Lower lobe of right lung (tissue), 2 donors: ENCODE measurements around the gene TBC1D3G. TPM values are rescaled to one million over a fixed set of nuclear protein-coding genes. Genes with fewer than 3 reads are reported as not detected.
"Not testable (repeated sequence)": the region's sequence is repeated elsewhere in the genome, so short reads cannot be mapped to it uniquely, and the experiment has no call there.

Experiments
- ATAC-seq, 2 donors: fragments of 200-7000 bp; cut with Tn5 transposase; one replicate each; pipeline ENCODE4 v1.9.1; 2020 to 2022; ENCODE audit warnings: mild to moderate bottlenecking in 2 of 2, moderate library complexity in 2 of 2
- DNase-seq: peaks from one replicate; pipeline ENCODE4 v3.0.0-alpha.2; 2020
- H3K27ac ChIP-seq: fragments of 200-600 bp; one replicate; pipeline ENCODE4 v1.8.0; 2022
- H3K27me3 ChIP-seq: fragments of 200-600 bp; one replicate; pipeline ENCODE4 v1.8.0; 2022; ENCODE audit warnings: low read depth
- H3K36me3 ChIP-seq: fragments of 200-600 bp; one replicate; pipeline ENCODE4 v1.8.0; 2022; ENCODE audit warnings: mild to moderate bottlenecking
- H3K4me1 ChIP-seq: fragments of 200-600 bp; one replicate; pipeline ENCODE4 v1.8.0; 2022
- H3K4me3 ChIP-seq: fragments of 200-600 bp; one replicate; pipeline ENCODE4 v1.8.0; 2022; ENCODE audit warnings: mild to moderate bottlenecking
- H3K9me3 ChIP-seq: fragments of 200-600 bp; one replicate; pipeline ENCODE4 v1.8.0; 2022
- intact Hi-C: fragments of 100-400 bp; cut with DNase I; formaldehyde crosslinking; loops from one replicate; pipeline ENCODE4 v1.11.0; 2022
- long read RNA-seq: library from polyadenylated mRNA; unstranded; transcript quantifications from one replicate; pipeline ENCODE4 v2.0.0, GENCODE V29; 2021
- total RNA-seq: library from RNA; stranded (reverse); fragmentation: NEBNext Ultra II Directional; extraction: Animal tissue kit (Norgen Biotek cat#: 25700); gene quantifications from one replicate; pipeline ENCODE4 v1.2.1, GENCODE V29; 2021
- donor health status: DM: no; HTN: yes; CAD: no; lungs with severe emphysema.

Gene TBC1D3G
- total RNA-seq: not detected
- long read RNA-seq, partial matches to known transcripts: 0 of 2 reads
- long read RNA-seq, other reads (novel, unspliced or antisense): 2 of 2 reads

DNA sequence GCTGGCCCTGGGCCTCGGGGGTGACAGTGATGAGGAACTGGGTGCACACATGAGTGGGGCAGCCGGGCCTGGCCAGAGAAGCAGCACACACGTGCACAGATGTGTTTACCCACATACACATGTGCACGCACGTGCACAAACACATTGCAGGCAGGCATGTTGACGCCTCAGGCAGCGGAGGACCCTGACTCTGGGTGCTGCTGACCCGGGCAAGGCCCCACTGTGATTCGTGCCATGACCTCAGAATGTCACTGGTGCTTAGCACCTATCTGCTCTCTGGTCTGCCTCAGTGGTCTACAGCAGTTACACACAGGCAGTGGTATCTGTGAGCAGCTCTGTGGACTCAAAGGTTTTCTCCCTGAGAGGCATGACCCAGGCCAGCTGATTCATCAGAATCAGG, at the start of gene TBC1D3G:
TBC1D3G (plus strand) TSS at position 301 of the 400 bp plus-strand sequence. CDS start 1,528 bp downstream, outside the sequence.
- ATAC-seq, intact Hi-C loops, H3K36me3 ChIP-seq: not testable (repeated sequence)

DNA sequence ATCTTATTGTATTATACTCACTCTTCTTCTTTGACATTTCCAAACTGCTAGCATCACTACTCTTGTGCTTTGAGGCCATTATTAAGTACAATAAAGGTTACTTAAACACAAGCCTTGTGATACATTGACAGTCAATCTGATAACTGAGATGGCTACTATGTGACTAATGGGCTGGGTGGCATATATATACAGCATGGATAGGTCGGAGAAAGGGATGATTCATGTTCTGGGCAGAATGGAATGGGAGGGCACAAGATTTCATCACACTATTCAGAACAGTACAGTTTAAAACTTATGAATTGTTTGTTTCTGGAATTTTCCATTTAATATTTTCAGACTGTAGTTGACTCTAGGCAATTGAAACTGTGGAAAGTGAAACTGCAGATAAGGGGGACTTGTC, 40.4 kb upstream of the TBC1D3G start:
- H3K27me3 ChIP-seq, H3K36me3 ChIP-seq, H3K4me3 ChIP-seq, DNase-seq, intact Hi-C loops, H3K9me3 ChIP-seq, H3K27ac ChIP-seq, H3K4me1 ChIP-seq: not testable (repeated sequence)
- ATAC-seq: peak in 1 of 2 donors; percentile 17

More for the DNA sequence above, at the start of gene TBC1D3G:
- not testable (repeated sequence) for H3K27me3 ChIP-seq, H3K27ac ChIP-seq, H3K4me1 ChIP-seq, H3K9me3 ChIP-seq, DNase-seq, H3K4me3 ChIP-seq

DNA sequence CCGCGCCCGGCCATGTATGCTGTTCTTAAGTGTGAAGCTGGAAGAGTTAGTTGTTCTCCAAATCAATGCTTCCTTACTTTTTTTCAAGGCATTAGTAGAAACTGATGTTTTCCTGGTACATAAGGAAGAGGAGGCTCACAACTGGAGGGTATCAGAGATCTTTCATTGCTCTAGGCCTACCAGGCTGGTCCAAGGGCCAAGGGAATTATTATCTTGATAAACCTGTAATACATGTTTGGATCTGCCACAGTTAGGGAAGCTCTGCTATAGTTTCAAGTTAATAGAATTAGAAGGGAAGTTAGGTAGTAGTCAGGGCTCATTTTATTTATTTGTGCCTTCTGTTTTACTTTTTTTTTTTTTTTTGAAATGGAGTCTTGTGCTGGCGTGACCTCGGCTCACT, 39.5 kb upstream of the TBC1D3G start:
- intact Hi-C loops, H3K27ac ChIP-seq, H3K4me1 ChIP-seq, DNase-seq, ATAC-seq, H3K9me3 ChIP-seq, H3K27me3 ChIP-seq, H3K4me3 ChIP-seq, H3K36me3 ChIP-seq: not testable (repeated sequence)

DNA sequence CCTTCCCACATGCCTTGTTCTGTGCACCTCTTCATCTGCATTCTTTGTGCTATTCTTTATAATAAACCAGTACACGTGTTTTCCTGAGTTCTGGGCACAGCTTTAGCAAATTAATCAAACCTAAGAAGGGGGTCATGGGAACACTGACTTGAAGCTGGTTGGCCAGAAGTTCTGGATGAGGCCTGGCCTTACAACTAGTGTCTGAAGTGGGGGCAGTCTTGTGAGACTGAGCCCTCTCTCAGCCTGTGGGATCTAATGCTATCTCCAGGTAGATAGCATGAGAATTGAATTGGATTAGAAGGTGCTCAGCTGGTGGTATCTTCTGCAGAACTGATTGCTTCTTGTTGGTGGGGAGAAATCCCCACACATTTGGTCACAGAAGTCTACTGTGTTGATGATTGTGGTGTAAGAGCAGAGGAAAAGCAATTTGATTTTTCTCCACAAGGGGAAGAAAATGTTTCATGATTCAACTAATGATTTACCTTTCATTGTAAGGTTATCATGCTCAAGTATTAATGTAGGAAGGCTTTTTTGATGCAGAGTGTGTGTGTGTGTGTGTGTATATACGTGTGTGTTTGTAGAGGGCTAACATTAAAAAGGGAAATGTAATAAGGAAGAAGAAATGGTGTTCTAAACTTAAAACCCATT, 33.6 kb upstream of the TBC1D3G start:
- H3K27ac ChIP-seq, H3K27me3 ChIP-seq, intact Hi-C loops, H3K9me3 ChIP-seq, H3K4me3 ChIP-seq, DNase-seq, H3K36me3 ChIP-seq, ATAC-seq, H3K4me1 ChIP-seq: not testable (repeated sequence)

DNA sequence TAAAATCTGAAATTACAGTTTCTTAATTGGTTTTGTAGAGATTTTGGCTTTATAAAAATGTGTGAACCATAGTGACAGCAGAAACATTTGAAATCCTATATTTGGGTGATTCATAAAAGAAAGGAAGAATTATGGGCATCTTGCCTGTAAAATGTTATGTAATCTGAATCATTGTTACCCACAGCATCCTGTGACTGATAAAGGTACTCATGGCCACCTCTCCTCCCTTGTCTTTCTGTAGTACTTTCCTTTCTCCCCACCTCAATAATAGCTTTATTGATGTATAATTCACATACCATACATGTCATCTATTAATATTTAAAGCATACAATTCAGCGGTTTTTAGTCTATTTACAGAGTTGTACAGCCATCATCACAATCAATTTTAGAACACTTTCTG, 28.5 kb upstream of the TBC1D3G start:
- H3K27me3 ChIP-seq, H3K4me3 ChIP-seq, H3K4me1 ChIP-seq, H3K36me3 ChIP-seq, intact Hi-C loops, H3K9me3 ChIP-seq, ATAC-seq, DNase-seq, H3K27ac ChIP-seq: not testable (repeated sequence)

DNA sequence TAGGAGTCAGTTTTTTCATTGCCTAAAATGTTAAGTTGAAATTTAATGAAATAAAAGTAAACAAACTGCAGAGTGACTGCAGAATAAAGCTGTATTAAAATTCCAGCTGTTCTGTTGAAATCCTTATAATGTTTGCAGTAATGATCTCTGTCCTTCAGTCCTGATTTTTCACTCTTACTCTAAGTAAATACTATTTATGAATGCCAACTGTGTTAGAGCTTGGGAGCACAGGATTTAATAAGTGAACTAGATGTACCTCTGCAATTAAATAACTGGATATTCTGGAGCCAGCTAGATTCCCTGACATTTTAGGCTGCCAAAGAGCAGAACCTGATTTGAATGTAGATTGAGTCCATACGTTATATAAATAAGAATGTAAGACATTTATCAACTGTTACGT, 7.9 kb upstream of the TBC1D3G start:
- ATAC-seq, H3K4me1 ChIP-seq, H3K36me3 ChIP-seq, intact Hi-C loops, H3K27me3 ChIP-seq, DNase-seq, H3K27ac ChIP-seq, H3K9me3 ChIP-seq, H3K4me3 ChIP-seq: not testable (repeated sequence)

DNA sequence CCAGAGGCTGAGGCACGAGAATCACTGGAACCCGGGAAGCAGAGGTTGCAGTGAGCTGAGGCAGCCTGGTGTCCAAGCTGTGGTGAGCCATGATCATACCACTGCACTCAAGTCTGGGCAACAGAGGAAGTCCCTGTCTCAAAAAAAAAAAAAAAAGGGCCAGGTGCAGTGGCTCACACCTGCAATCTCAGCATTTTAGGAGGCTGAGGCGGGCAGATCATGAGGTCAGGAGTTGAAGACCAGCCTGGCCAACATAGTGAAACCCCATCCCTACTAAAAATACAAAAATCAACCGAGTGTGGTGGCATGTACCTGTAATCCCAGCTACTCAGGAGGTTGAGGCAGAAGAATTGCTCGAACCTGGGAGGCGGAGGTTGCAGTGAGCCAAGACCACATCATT, 38.8 kb downstream of the TBC1D3G start:
- DNase-seq, H3K9me3 ChIP-seq, H3K27me3 ChIP-seq, H3K4me1 ChIP-seq, intact Hi-C loops, H3K27ac ChIP-seq, H3K4me3 ChIP-seq, ATAC-seq, H3K36me3 ChIP-seq: not testable (repeated sequence)

DNA sequence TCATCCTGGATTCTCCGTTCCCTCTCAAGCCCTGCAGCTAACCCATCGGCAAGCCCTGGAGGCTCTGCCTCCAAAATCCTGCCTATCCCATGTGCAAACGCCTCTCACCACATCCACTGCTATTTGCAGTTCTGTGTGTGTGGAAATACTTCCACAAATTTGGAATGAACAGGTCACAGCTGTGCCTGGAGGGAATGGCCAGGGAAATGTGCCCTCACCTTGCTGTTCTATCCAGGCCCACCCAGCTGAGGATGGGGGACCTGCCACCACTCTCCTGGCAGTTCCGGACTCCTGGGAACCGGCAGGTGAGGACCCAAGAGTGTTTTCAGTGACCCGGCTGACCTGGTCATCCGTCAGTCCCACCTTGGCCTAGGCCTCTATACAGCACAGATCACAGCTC, 52.3 kb downstream of the TBC1D3G start:
- H3K27me3 ChIP-seq, H3K36me3 ChIP-seq, H3K9me3 ChIP-seq, H3K4me1 ChIP-seq, H3K4me3 ChIP-seq, H3K27ac ChIP-seq, ATAC-seq, intact Hi-C loops: not testable (repeated sequence)
- DNase-seq: peak; percentile 28

Other genes starting within 250 kb of the TBC1D3G start
- gene CCL3, start 233.7 kb upstream of the TBC1D3G start, total RNA-seq: 8.5 TPM
- 11.9 TPM for gene CCL4, start 220.1 kb upstream of the TBC1D3G start, total RNA-seq
- gene TBC1D3B, start 147.2 kb upstream of the TBC1D3G start, total RNA-seq: 11.1 TPM
- gene CCL3L1, start 127.1 kb upstream of the TBC1D3G start, total RNA-seq: 1.6 TPM
- 2.6 TPM for gene CCL4L2, start 112.8 kb upstream of the TBC1D3G start, total RNA-seq
- 1.1 TPM for gene TBC1D3I, start 59.3 kb upstream of the TBC1D3G start, total RNA-seq
- not detected for gene TBC1D3H, start 64.6 kb downstream of the TBC1D3G start, total RNA-seq
- 30.1 TPM for gene ZNHIT3, start 162.8 kb downstream of the TBC1D3G start, total RNA-seq
- gene MYO19, start 211.0 kb downstream of the TBC1D3G start, total RNA-seq: 38.9 TPM
- 6.4 TPM for gene PIGW, start 211.1 kb downstream of the TBC1D3G start, total RNA-seq
- 74.8 TPM for gene GGNBP2, start 221.0 kb downstream of the TBC1D3G start, total RNA-seq